ENCODE results near the gene LRRC25. TPM values are rescaled to one million over a fixed set of nuclear protein-coding genes. Genes with fewer than 3 reads are reported as not detected.

LRRC25 gene
- total and polyA plus RNA-seq, 10 donors: 14.6 to 164 (median 87.3) TPM

- Histone ChIP-seq H3K27ac (peak overlapping the region in 4 of 8 donors; percentile 69 to 84 (median 82)), H3K4me3 (peak overlapping the region in 4 of 8 donors; percentile 53 to 73 (median 60)), H3K36me3 (peaks cover 0 to 30% (median 2%) of the 10 kb centered on the region in 6 donors)
These were observed 37.2 kb upstream of the LRRC25 start for GRCh38 chr19:18434411-18435175.

GRCh38 chr19:18433735-18434398 is 36.4 kb upstream of the LRRC25 start:
- intact Hi-C loops (cut with DNase I; ENCODE audit: low total_unique reads): no loop called here
- Histone ChIP-seq H3K36me3 (peaks cover 0 to 30% (median 2%) of the 10 kb centered on the region in 6 donors), H3K4me1 (peaks cover 35 to 99% (median 78%) of the 10 kb centered on the region in 6 donors), H3K27me3 (replicated peaks in 1 of 7) (peaks cover 0 to 44% (median 0%) of the 10 kb centered on the region in 7 donors), H3K4me3 (peak overlapping the region; percentile 45 to 73 (median 56)), H3K9me3 (no peaks in the 10 kb centered on the region), H3K27ac (peak overlapping the region in 7 of 8 donors; percentile 69 to 84 (median 80))
- 16 to 50% (median 23%) methylated on average over 25 to 60 of the region's 60 CpGs for WGBS, 5 donors
- TF ChIP-seq CTCF (IDR thresholded peaks at IDR 0.05 in 8 of 11, conservative IDR thresholded peaks at IDR 0.05 in 3 of 11): no peak
- TF ChIP-seq POLR2AphosphoS5 (IDR thresholded peaks at IDR 0.05): peak in 1 of 3 donors; percentile 61
- peak; percentile 85 for DNase-seq

More at GRCh38 chr19:18434411-18435175, 37.2 kb upstream of the LRRC25 start:
- peaks cover 29 to 99% (median 71%) of the 10 kb centered on the region in 6 donors for H3K4me1 ChIP-seq
- peaks cover 0 to 37% (median 0%) of the 10 kb centered on the region in 7 donors for H3K27me3 ChIP-seq (replicated peaks in 1 of 7)
- DNase-seq: no peak
- peak in 1 of 3 donors; percentile 3 for TF ChIP-seq POLR2AphosphoS5 (IDR thresholded peaks at IDR 0.05)
- TF ChIP-seq CTCF (IDR thresholded peaks at IDR 0.05 in 8 of 11, conservative IDR thresholded peaks at IDR 0.05 in 3 of 11): no peak
- no peak for TF ChIP-seq POLR2A (IDR thresholded peaks at IDR 0.05)
- intact Hi-C loops (cut with DNase I; ENCODE audit: low total_unique reads): no loop called here
- WGBS, 5 donors: 79 to 89% (median 84%) methylated on average over 15 to 21 of the region's 21 CpGs
- no peaks in the 10 kb centered on the region for H3K9me3 ChIP-seq

GRCh38 chr19:18433015-18433691 is 35.7 kb upstream of the LRRC25 start:
- peak; percentile 78 to 89 (median 81) for TF ChIP-seq POLR2AphosphoS5 (IDR thresholded peaks at IDR 0.05)
- no peak for TF ChIP-seq CTCF (IDR thresholded peaks at IDR 0.05 in 8 of 11, conservative IDR thresholded peaks at IDR 0.05 in 3 of 11)
- Histone ChIP-seq H3K27me3 (replicated peaks in 1 of 7) (peaks cover 0 to 41% (median 0%) of the 10 kb centered on the region in 7 donors), H3K9me3 (no peaks in the 10 kb centered on the region), H3K36me3 (peaks cover 0 to 31% (median 2%) of the 10 kb centered on the region in 6 donors), H3K4me3 (peak overlapping the region; percentile 45 to 73 (median 56)), H3K27ac (peak overlapping the region; percentile 69 to 84 (median 78)), H3K4me1 (peaks cover 34 to 99% (median 80%) of the 10 kb centered on the region in 6 donors)
- intact Hi-C loops (cut with DNase I; ENCODE audit: low total_unique reads): no loop called here
- DNase-seq: peak; percentile 92
- 0 to 15% (median 12%) methylated on average over 1 to 59 of the region's 59 CpGs for WGBS, 5 donors

Measured in spleen (tissue), 11 donors.